ENCODE results near the gene HNRNPUL1. TPM values are rescaled to one million over a fixed set of nuclear protein-coding genes. Genes with fewer than 3 reads are reported as not detected.

The HNRNPUL1 gene
- total RNA-seq, 1 experiment from 2014 or later = 158 TPM

GRCh38 chr19:41244117-41244516 is 20.1 kb upstream of the HNRNPUL1 start:
- Histone ChIP-seq H3K27me3 (ENCODE audit: low read length) (no peaks in the 10 kb centered on the region), H3K9me3 (ENCODE audit: low read length) (no peaks in the 10 kb centered on the region), H2AFZ (ENCODE audit: low read length) (no peak overlapping the region), H3K9me2 (replicated peaks; ENCODE audit: low read length) (no peaks in the 10 kb centered on the region), H3K4me1 (ENCODE audit: insufficient read depth, low read length) (no peaks in the 10 kb centered on the region), H4K20me1 (ENCODE audit: low read length) (no peaks in the 10 kb centered on the region), H3K4me2 (ENCODE audit: low read length) (no peak overlapping the region), H3K4me3 (ENCODE audit: low read length) (no peak overlapping the region), H3K79me2 (ENCODE audit: low read length) (no peaks in the 10 kb centered on the region), H3F3A (ENCODE audit: low read length, unreplicated experiment) (no peaks in the 10 kb centered on the region), H3K27ac (ENCODE audit: low read length) (no peak overlapping the region), H3K36me3 (ENCODE audit: low read depth, low read length) (peaks cover 17% of the 10 kb centered on the region), H3K9ac (ENCODE audit: low read length) (no peak overlapping the region)
- TF ChIP-seq EZH2 (IDR thresholded peaks at IDR 0.05; ENCODE audit: low read length, unreplicated experiment) (no peak), CTCF (conservative IDR thresholded peaks at IDR 0.05; ENCODE audit: low read depth, low read length) (no peak), EZH2phosphoT487 (IDR thresholded peaks at IDR 0.05; ENCODE audit: borderline replicate concordance, low read length) (no peak)
- ChIA-PET POLR2A (ENCODE audit: unreplicated experiment) (interaction anchor here (0.6 kb wide), 1 partner anchor 40 kb away, joined by 3 read pairs; no protein-coding TSS in a partner anchor), CTCF (no interaction called here)
- BruUV-seq (replicated peaks) = no TSS peak
- no peak for ATAC-seq
- DNase-seq = no peak
- intact Hi-C loops (cut with micrococcal nuclease) = no loop called here

- Histone ChIP-seq H4K20me1 (ENCODE audit: low read length) (no peaks in the 10 kb centered on the region), H3K4me2 (ENCODE audit: low read length) (no peak overlapping the region), H3K36me3 (ENCODE audit: low read depth, low read length) (peaks cover 20% of the 10 kb centered on the region), H2AFZ (ENCODE audit: low read length) (no peak overlapping the region), H3K27ac (ENCODE audit: low read length) (no peak overlapping the region), H3K4me3 (ENCODE audit: low read length) (no peak overlapping the region), H3K79me2 (ENCODE audit: low read length) (no peaks in the 10 kb centered on the region), H3K27me3 (ENCODE audit: low read length) (no peaks in the 10 kb centered on the region), H3K9ac (ENCODE audit: low read length) (no peak overlapping the region), H3K4me1 (ENCODE audit: insufficient read depth, low read length) (no peaks in the 10 kb centered on the region), H3F3A (ENCODE audit: low read length, unreplicated experiment) (no peaks in the 10 kb centered on the region), H3K9me3 (ENCODE audit: low read length) (no peaks in the 10 kb centered on the region), H3K9me2 (replicated peaks; ENCODE audit: low read length) (no peaks in the 10 kb centered on the region)
- ChIA-PET POLR2A (ENCODE audit: unreplicated experiment) (no interaction called here), CTCF (no interaction called here)
- no peak for TF ChIP-seq EZH2 (IDR thresholded peaks at IDR 0.05; ENCODE audit: low read length, unreplicated experiment)
- no peak for TF ChIP-seq EZH2phosphoT487 (IDR thresholded peaks at IDR 0.05; ENCODE audit: borderline replicate concordance, low read length)
- no peak for TF ChIP-seq CTCF (conservative IDR thresholded peaks at IDR 0.05; ENCODE audit: low read depth, low read length)
- no peak for ATAC-seq
- intact Hi-C loops (cut with micrococcal nuclease) = no loop called here
- DNase-seq = no peak
- no TSS peak for BruUV-seq (replicated peaks)
Observed at GRCh38 chr19:41245843-41246242, 18.3 kb upstream of the HNRNPUL1 start.

GRCh38 chr19:41248895-41249294 is 15.3 kb upstream of the HNRNPUL1 start:
- Histone ChIP-seq H3K4me1 (ENCODE audit: insufficient read depth, low read length) (no peaks in the 10 kb centered on the region), H3K27ac (ENCODE audit: low read length) (no peak overlapping the region), H3K36me3 (ENCODE audit: low read depth, low read length) (peaks cover 16% of the 10 kb centered on the region), H3K9me2 (replicated peaks; ENCODE audit: low read length) (no peaks in the 10 kb centered on the region), H4K20me1 (ENCODE audit: low read length) (no peaks in the 10 kb centered on the region), H3K4me2 (ENCODE audit: low read length) (no peak overlapping the region), H3K9me3 (ENCODE audit: low read length) (no peaks in the 10 kb centered on the region), H3K79me2 (ENCODE audit: low read length) (no peaks in the 10 kb centered on the region), H3K4me3 (ENCODE audit: low read length) (no peak overlapping the region), H3K9ac (ENCODE audit: low read length) (no peak overlapping the region), H3F3A (ENCODE audit: low read length, unreplicated experiment) (no peaks in the 10 kb centered on the region), H2AFZ (ENCODE audit: low read length) (no peak overlapping the region), H3K27me3 (ENCODE audit: low read length) (no peaks in the 10 kb centered on the region)
- intact Hi-C loops (cut with micrococcal nuclease) = no loop called here
- ATAC-seq (no peak), DNase-seq (no peak)
- BruUV-seq (replicated peaks) = no TSS peak
- no peak for TF ChIP-seq CTCF (conservative IDR thresholded peaks at IDR 0.05; ENCODE audit: low read depth, low read length)
- no peak for TF ChIP-seq EZH2phosphoT487 (IDR thresholded peaks at IDR 0.05; ENCODE audit: borderline replicate concordance, low read length)
- no peak for TF ChIP-seq EZH2 (IDR thresholded peaks at IDR 0.05; ENCODE audit: low read length, unreplicated experiment)
- POLR2A ChIA-PET (ENCODE audit: unreplicated experiment) = no interaction called here
- CTCF ChIA-PET = no interaction called here
